ENCODE data around the gene NUDT3.
A peak's percentile ranks its signal among the peaks of the same experiment; 100 is the strongest.

Gene NUDT3

GRCh38 chr6:34318499-34319470, 73.7 kb downstream of the NUDT3 start:
- TF ChIP-seq CTCF (IDR thresholded peaks at IDR 0.05): no peak
- no peaks in the 10 kb centered on the region for H3K36me3 ChIP-seq
- peaks cover 19 to 29% of the 10 kb centered on the region in 2 experiments for H3K4me1 ChIP-seq (ENCODE audit: control insufficient read depth in 1 of 2, insufficient read depth in 1 of 2, low read depth in 1 of 2, low read length in 1 of 2)
- no peaks in the 10 kb centered on the region for H3K27me3 ChIP-seq
- peak overlapping the region; percentile 53 for H3K27ac ChIP-seq
- H3K9me3 ChIP-seq: no peaks in the 10 kb centered on the region
- H3K4me3 ChIP-seq (ENCODE audit: low read depth in 1 of 2, low read length in 1 of 2): no peak overlapping the region

- Histone ChIP-seq H3K27me3 (no peaks in the 10 kb centered on the region), H3K4me3 (ENCODE audit: low read depth in 1 of 2, low read length in 1 of 2) (no peak overlapping the region), H3K9me3 (no peaks in the 10 kb centered on the region), H3K36me3 (no peaks in the 10 kb centered on the region), H3K4me1 (ENCODE audit: control insufficient read depth in 1 of 2, insufficient read depth in 1 of 2, low read depth in 1 of 2, low read length in 1 of 2) (peaks cover 19 to 31% of the 10 kb centered on the region in 2 experiments), H3K27ac (peak overlapping the region; percentile 92)
- no peak for TF ChIP-seq CTCF (IDR thresholded peaks at IDR 0.05)
Measured at GRCh38 chr6:34317882-34318498, 74.5 kb downstream of the NUDT3 start.

- no peaks in the 10 kb centered on the region for H3K9me3 ChIP-seq
- no peaks in the 10 kb centered on the region for H3K27me3 ChIP-seq
- TF ChIP-seq CTCF (IDR thresholded peaks at IDR 0.05): no peak
- H3K4me3 ChIP-seq (ENCODE audit: low read depth in 1 of 2, low read length in 1 of 2): no peak overlapping the region
- H3K27ac ChIP-seq: peak overlapping the region; percentile 92
- H3K36me3 ChIP-seq: no peaks in the 10 kb centered on the region
- H3K4me1 ChIP-seq (ENCODE audit: control insufficient read depth in 1 of 2, insufficient read depth in 1 of 2, low read depth in 1 of 2, low read length in 1 of 2): peaks cover 19 to 40% of the 10 kb centered on the region in 2 experiments
Measured at GRCh38 chr6:34317172-34317477, 75.3 kb downstream of the NUDT3 start.

- Histone ChIP-seq H3K9me3 (no peaks in the 10 kb centered on the region), H3K27ac (peak overlapping the region; percentile 92), H3K4me3 (ENCODE audit: low read depth in 1 of 2, low read length in 1 of 2) (peak overlapping the region in 1 of 2 experiments; percentile 40), H3K27me3 (no peaks in the 10 kb centered on the region), H3K4me1 (ENCODE audit: control insufficient read depth in 1 of 2, insufficient read depth in 1 of 2, low read depth in 1 of 2, low read length in 1 of 2) (peaks cover 19 to 41% of the 10 kb centered on the region in 2 experiments), H3K36me3 (no peaks in the 10 kb centered on the region)
- TF ChIP-seq CTCF (IDR thresholded peaks at IDR 0.05): no peak
Measured at GRCh38 chr6:34316431-34317171, 75.9 kb downstream of the NUDT3 start.

GRCh38 chr6:34315780-34316179, 76.7 kb downstream of the NUDT3 start:
- Histone ChIP-seq H3K36me3 (no peaks in the 10 kb centered on the region), H3K27ac (peak overlapping the region; percentile 92), H3K9me3 (no peaks in the 10 kb centered on the region), H3K27me3 (no peaks in the 10 kb centered on the region), H3K4me1 (ENCODE audit: control insufficient read depth in 1 of 2, insufficient read depth in 1 of 2, low read depth in 1 of 2, low read length in 1 of 2) (peaks cover 21 to 41% of the 10 kb centered on the region in 2 experiments), H3K4me3 (ENCODE audit: low read depth in 1 of 2, low read length in 1 of 2) (peak overlapping the region; percentile 23 to 40)
- TF ChIP-seq CTCF (IDR thresholded peaks at IDR 0.05): no peak
